HEK293T (cell line): Measurements from ENCODE around the gene DNAJC27.

ENCODE experiments used
- ARNT ChIP-seq: fragments of 450-650 bp; IDR thresholded peaks from 2 replicates; pipeline ENCODE4 v1.6.1; 2017; ENCODE audit warnings: mild to moderate bottlenecking
- BHLHE40 ChIP-seq: fragments of 450-650 bp; IDR thresholded peaks from 2 replicates; pipeline ENCODE4 v1.6.1; 2016; ENCODE audit warnings: mild to moderate bottlenecking, moderate library complexity, borderline replicate concordance
- CTBP1 ChIP-seq: fragments of 450-650 bp; IDR thresholded peaks from 2 replicates; pipeline ENCODE4 v1.6.1; 2016; ENCODE audit warnings: borderline replicate concordance
- ELF4 ChIP-seq: fragments of 450-650 bp; IDR thresholded peaks from 2 replicates; pipeline ENCODE4 v1.6.1; 2017; ENCODE audit warnings: antibody characterized with exemption
- FOXA1 ChIP-seq: fragments of 450-650 bp; IDR thresholded peaks from 2 replicates; pipeline ENCODE4 v1.6.1; 2016; ENCODE audit warnings: mild to moderate bottlenecking
- FOXM1 ChIP-seq: fragments of 450-650 bp; IDR thresholded peaks from 2 replicates; pipeline ENCODE4 v1.6.1; 2017; ENCODE audit warnings: mild to moderate bottlenecking, borderline replicate concordance
- HDGF ChIP-seq: fragments of 450-650 bp; IDR thresholded peaks from 2 replicates; pipeline ENCODE4 v1.6.1; 2017; ENCODE audit warnings: antibody characterized with exemption, borderline replicate concordance
- L3MBTL2 ChIP-seq: fragments of 450-650 bp; conservative IDR thresholded peaks from 2 replicates; pipeline ENCODE4 v1.6.1; 2016; ENCODE audit warnings: mild to moderate bottlenecking
- LEF1 ChIP-seq: fragments of 450-650 bp; IDR thresholded peaks from 2 replicates; pipeline ENCODE4 v1.6.1; 2017; ENCODE audit warnings: mild to moderate bottlenecking, borderline replicate concordance
- PKNOX1 ChIP-seq: fragments of 450-650 bp; IDR thresholded peaks from 2 replicates; pipeline ENCODE4 v1.6.1; 2016
- SP1 ChIP-seq: fragments of 450-650 bp; IDR thresholded peaks from 2 replicates; pipeline ENCODE4 v1.6.1; 2017
- SUZ12 ChIP-seq: fragments of 450-650 bp; IDR thresholded peaks from 2 replicates; pipeline ENCODE4 v1.6.1; 2016; ENCODE audit warnings: mild to moderate bottlenecking
- ZNF384 ChIP-seq: fragments of 450-650 bp; IDR thresholded peaks from 2 replicates; pipeline ENCODE4 v1.6.1; 2016

- TF ChIP-seq ELF4, result no peak
- no peak for TF ChIP-seq SP1
- TF ChIP-seq LEF1, result no peak
- TF ChIP-seq BHLHE40, result no peak
- no peak for TF ChIP-seq ARNT
- no peak for TF ChIP-seq CTBP1
- TF ChIP-seq FOXM1, result no peak
- no peak for TF ChIP-seq SUZ12
- TF ChIP-seq ZNF384, result no peak
- no peak for TF ChIP-seq FOXA1
- no peak for TF ChIP-seq PKNOX1
- no peak for TF ChIP-seq HDGF
- no peak for TF ChIP-seq L3MBTL2
These were observed 53.3 kb downstream of the DNAJC27 start for GRCh38 chr2:24918326-24919036.
